ENCODE measurements around the gene RFC5. TPM values are rescaled to one million over a fixed set of nuclear protein-coding genes. Genes with fewer than 3 reads are reported as not detected.

The RFC5 gene
- total and polyA plus RNA-seq, 2 of the 8 experiments (the other 6 are each of a cell fraction or from before 2014, with no cell fraction given), result 34.4 to 40.6 TPM

- POLR2A ChIA-PET (ENCODE audit: partially characterized antibody), result interaction anchor here (0.7 to 1.7 kb wide), 2 partner anchors 13 to 1217 kb away, joined by 3 to 4 read pairs; no protein-coding TSS in a partner anchor
- H2BK5ac ChIP-seq (ENCODE audit: low read depth, low read length), result no peak overlapping the region
- H3K36me3 ChIP-seq (ENCODE audit: control insufficient read depth in 2 of 4, insufficient read depth in 4 of 4, low read length in 3 of 4), result no peaks in the 10 kb centered on the region
- H2AK5ac ChIP-seq (ENCODE audit: low read depth, low read length), result no peak overlapping the region
- no peak overlapping the region for H3K23ac ChIP-seq (ENCODE audit: insufficient read length)
- peak overlapping the region in 2 of 4 experiments; percentile 86 to 91; a peak in 3 of 8 replicates for H3K4me3 ChIP-seq (ENCODE audit: extremely low read depth in 1 of 4, insufficient read depth in 2 of 4, low read depth in 3 of 4, low read length in 4 of 4)
- no peak overlapping the region for H2BK20ac ChIP-seq (ENCODE audit: low read length)
- peaks cover 0 to 7% (median 1%) of the 10 kb centered on the region in 4 experiments; a peak in 3 of 7 replicates for H3K27me3 ChIP-seq (replicated peaks in 1 of 4; ENCODE audit: control insufficient read depth in 3 of 4, extremely low read depth in 1 of 4, insufficient read depth in 3 of 4, low read length in 3 of 4)
- CTCF ChIA-PET (ENCODE audit: partially characterized antibody), result no interaction called here
- no peak overlapping the region for H3K56ac ChIP-seq (replicated peaks; ENCODE audit: insufficient read length, low read depth, low read length)
- peaks cover 21% of the 10 kb centered on the region for H3K23me2 ChIP-seq (ENCODE audit: low read depth, low read length)
- H3K14ac ChIP-seq (ENCODE audit: insufficient read length), result no peak overlapping the region
- no peak overlapping the region for H3K9ac ChIP-seq (replicated peaks in 1 of 4; ENCODE audit: extremely low read depth in 1 of 4, low read depth in 3 of 4, low read length in 3 of 4)
- no peak overlapping the region for H4K91ac ChIP-seq (replicated peaks; ENCODE audit: insufficient read length, low read length)
- H3K4me1 ChIP-seq (replicated peaks in 1 of 4; ENCODE audit: control insufficient read depth in 3 of 4, insufficient read depth in 4 of 4, low read length in 3 of 4), result peaks cover 2 to 4% (median 3%) of the 10 kb centered on the region in 4 experiments
- H3K4ac ChIP-seq (replicated peaks; ENCODE audit: insufficient read length, low read depth, low read length), result no peak overlapping the region
- H2BK15ac ChIP-seq (ENCODE audit: low read length), result no peak overlapping the region
- no peaks in the 10 kb centered on the region for H4K20me1 ChIP-seq (replicated peaks in 1 of 2; ENCODE audit: control insufficient read depth in 1 of 2, insufficient read depth in 2 of 2, low read length in 2 of 2)
- H3K79me1 ChIP-seq (ENCODE audit: low read depth, low read length), result no peaks in the 10 kb centered on the region
- H3K27ac ChIP-seq (ENCODE audit: low read depth, low read length), result no peak overlapping the region
- H2BK120ac ChIP-seq (replicated peaks; ENCODE audit: low read depth, low read length), result no peak overlapping the region
- no peak overlapping the region for H4K5ac ChIP-seq (ENCODE audit: insufficient read length, low read depth, low read length)
- FAIRE-seq, result no peak
- DNase-seq (ENCODE audit: low read depth in 1 of 2, low spot score in 2 of 2), result no peak
- no peak for TF ChIP-seq ZNF274 (IDR thresholded peaks at IDR 0.05; ENCODE audit: borderline replicate concordance, extremely low read depth, low read length)
- no peak for TF ChIP-seq MAX (IDR thresholded peaks at IDR 0.05)
- no peak for TF ChIP-seq MAFK (IDR thresholded peaks at IDR 0.05; ENCODE audit: low read depth, low read length)
- no peak for TF ChIP-seq CBX5 (IDR thresholded peaks at IDR 0.05; ENCODE audit: low read depth, low read length)
- TF ChIP-seq ASH2L (IDR thresholded peaks at IDR 0.05; ENCODE audit: low read length), result no peak
- TF ChIP-seq RFX5 (IDR thresholded peaks at IDR 0.05; ENCODE audit: borderline replicate concordance, low read depth, low read length), result no peak
- no peak for TF ChIP-seq TEAD4 (IDR thresholded peaks at IDR 0.05; ENCODE audit: low read depth, low read length)
- H3K18ac ChIP-seq (ENCODE audit: extremely low read depth, low read length), result no peak overlapping the region
- no peak overlapping the region for H2AFZ ChIP-seq (ENCODE audit: low read length)
- no peak overlapping the region for H2BK12ac ChIP-seq (ENCODE audit: low read depth, low read length)
- H4K8ac ChIP-seq (ENCODE audit: extremely low read depth, insufficient read depth, low read length), result no peak overlapping the region
- WGBS, 2 experiments (ENCODE audit: extremely low coverage in 1 of 2, insufficient coverage in 1 of 2, insufficient read length in 1 of 2, insufficient replicate concordance in 2 of 2, low coverage in 1 of 2, low lambda C conversion rate in 2 of 2, missing lambda C conversion rate in 1 of 2), result 74% methylated on average over 4 of the region's 4 CpGs; no CpG with 5 or more reads in 1 of the 2 experiments
- peak overlapping the region; percentile 82 to 100 for H3K4me2 ChIP-seq (ENCODE audit: insufficient read depth in 1 of 2, low read depth in 2 of 2, low read length in 2 of 2)
- no peaks in the 10 kb centered on the region for H3K79me2 ChIP-seq (ENCODE audit: control insufficient read depth in 1 of 2, insufficient read depth in 2 of 2, low read length in 2 of 2)
- peaks cover 4 to 6% of the 10 kb centered on the region in 2 experiments; a peak in 2 of 4 replicates for H3K9me3 ChIP-seq (ENCODE audit: insufficient read depth in 2 of 2, low read depth in 1 of 2, low read length in 1 of 2)
Observed at GRCh38 chr12:117967043-117967442, 49.5 kb upstream of the RFC5 start.
